BLaER1 treated with 17β-estradiol and CSF1 and Interleukin-3, amounts not matched to agents 10 nM and 100 nM (cell line): ENCODE data around the gene TOR2A.

Experiments
- H3K27ac ChIP-seq, 11 experiments: shearing (Covaris generic); formaldehyde crosslinking; 2 replicates each; pipeline ENCODE4 v1.8.1; 2022
- H3K27me3 ChIP-seq, 11 experiments: shearing (Covaris generic); formaldehyde crosslinking; 2 replicates each; pipeline ENCODE4 v1.8.1; 2022
- H3K36me3 ChIP-seq, 11 experiments: shearing (Covaris generic); formaldehyde crosslinking; 2 replicates each; pipeline ENCODE4 v1.8.1; 2022
- H3K4me1 ChIP-seq, 10 experiments: shearing (Covaris generic); formaldehyde crosslinking; 2 replicates each; pipeline ENCODE4 v1.8.1; 2022
- H3K4me2 ChIP-seq, 11 experiments: shearing (Covaris generic); formaldehyde crosslinking; 2 replicates each; pipeline ENCODE4 v1.8.1; 2022
- H3K4me3 ChIP-seq, 10 experiments: shearing (Covaris generic); formaldehyde crosslinking; 2 replicates each; pipeline ENCODE4 v1.8.1; 2022
- H3K9ac ChIP-seq, 11 experiments: shearing (Covaris generic); formaldehyde crosslinking; 2 replicates each; pipeline ENCODE4 v1.8.1; 2022
- H3K9me3 ChIP-seq, 11 experiments: shearing (Covaris generic); formaldehyde crosslinking; replicated peaks in 1 of 11; 2 replicates each; pipeline ENCODE4 v1.8.1; 2022
- H4K20me1 ChIP-seq, 11 experiments: shearing (Covaris generic); formaldehyde crosslinking; 2 replicates each; pipeline ENCODE4 v1.8.1; 2022
- Cebpa-rat ChIP-seq, 11 experiments: shearing (Covaris generic); IDR thresholded peaks; 2 replicates each; pipeline ENCODE4 v1.8.1; 2022

Gene TOR2A

DNA sequence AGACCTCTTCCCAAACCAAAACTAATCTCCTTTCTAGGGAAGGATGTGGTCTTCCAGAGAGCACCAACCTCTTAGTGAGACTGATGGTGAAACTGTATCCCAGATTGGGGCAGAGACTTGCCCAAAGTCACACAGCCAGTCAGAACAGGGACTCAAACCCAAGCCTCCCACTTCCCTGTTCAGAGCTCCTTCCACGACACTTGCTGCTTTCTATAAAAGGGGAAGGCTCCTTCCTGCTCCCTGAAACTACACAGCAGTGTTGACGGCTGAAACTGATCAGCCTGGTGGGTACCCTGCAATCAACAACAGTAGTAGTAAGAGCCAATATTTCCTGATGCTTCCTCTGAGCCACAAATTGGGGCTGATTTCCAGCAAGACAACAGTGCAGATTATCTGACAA lies 1.5 kb downstream of the TOR2A start:
- Histone ChIP-seq H3K27me3 (no peaks in the 10 kb centered on the region), H3K4me3 (0 out of 20 replicates have a peak overlapping the region, but pooled peaks of 1 of the 10 experiments have one; percentile 74), H3K9me3 (no peaks in the 10 kb centered on the region), H3K4me2 (peak overlapping the region; percentile 72 to 98 (median 90); a peak in 21 of 22 replicates), H3K4me1 (peaks cover 18 to 51% (median 46%) of the 10 kb centered on the region in 10 experiments), H3K27ac (0 out of 22 replicates have a peak overlapping the region, but pooled peaks of 2 of the 11 experiments have one; percentile 9 to 17), H4K20me1 (peaks cover 0 to 51% (median 15%) of the 10 kb centered on the region in 11 experiments; a peak in 13 of 22 replicates), H3K9ac (peak overlapping the region; percentile 23 to 94 (median 87); a peak in 13 of 22 replicates), H3K36me3 (peaks cover 20 to 48% (median 27%) of the 10 kb centered on the region in 11 experiments)
- no peak for TF ChIP-seq Cebpa-rat (IDR thresholded peaks at IDR 0.05)

DNA sequence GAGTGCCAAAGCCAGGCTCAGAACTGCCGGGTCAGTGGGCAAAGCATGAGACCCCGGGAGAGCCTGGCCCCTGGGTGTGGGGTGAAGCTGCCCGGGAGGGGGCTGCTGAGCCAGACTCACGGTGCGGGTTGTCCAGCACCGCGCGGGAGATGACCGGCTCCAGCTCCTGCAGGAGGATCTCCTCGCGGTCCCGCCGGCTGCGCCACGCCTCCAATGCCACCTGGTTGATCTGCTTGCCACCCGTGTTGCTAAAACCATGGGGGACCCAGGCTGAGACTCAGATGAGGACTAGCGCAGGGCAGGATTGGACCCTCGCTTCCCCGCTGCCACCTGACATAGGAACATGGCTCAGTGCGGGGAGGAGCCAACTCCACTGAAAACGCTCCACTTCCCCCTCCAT lies 2.6 kb downstream of the TOR2A start:
- Histone ChIP-seq H3K4me3 (no peak overlapping the region), H3K36me3 (peaks cover 11 to 38% (median 18%) of the 10 kb centered on the region in 11 experiments; a peak in 20 of 22 replicates), H3K27ac (peak overlapping the region in 2 of 11 experiments; percentile 11 to 12; a peak in 2 of 22 replicates), H4K20me1 (peaks cover 0 to 52% (median 15%) of the 10 kb centered on the region in 11 experiments; a peak in 13 of 22 replicates), H3K27me3 (no peaks in the 10 kb centered on the region), H3K9me3 (no peaks in the 10 kb centered on the region), H3K9ac (peak overlapping the region in 5 of 11 experiments; percentile 14 to 38 (median 20); a peak in 4 of 22 replicates), H3K4me1 (peaks cover 18 to 48% (median 46%) of the 10 kb centered on the region in 10 experiments), H3K4me2 (0 out of 22 replicates have a peak overlapping the region, but pooled peaks of 5 of the 11 experiments have one; percentile 3 to 98 (median 94))
- TF ChIP-seq Cebpa-rat (IDR thresholded peaks at IDR 0.05) = no peak

GRCh38 chr9:127731938-127732337 lies 3.2 kb downstream of the TOR2A start:
- Histone ChIP-seq H3K4me1 (peaks cover 18 to 43% (median 41%) of the 10 kb centered on the region in 10 experiments), H3K9me3 (no peaks in the 10 kb centered on the region), H3K4me3 (no peak overlapping the region), H4K20me1 (peaks cover 0 to 52% (median 15%) of the 10 kb centered on the region in 11 experiments; a peak in 13 of 22 replicates), H3K27ac (peak overlapping the region in 2 of 11 experiments; percentile 11 to 12; a peak in 2 of 22 replicates), H3K36me3 (peaks cover 11 to 38% (median 18%) of the 10 kb centered on the region in 11 experiments; a peak in 20 of 22 replicates), H3K4me2 (peak overlapping the region in 3 of 11 experiments; percentile 3 to 94 (median 5); a peak in 1 of 22 replicates), H3K9ac (peak overlapping the region in 3 of 11 experiments; percentile 20 to 38 (median 21); a peak in 4 of 22 replicates), H3K27me3 (no peaks in the 10 kb centered on the region)
- TF ChIP-seq Cebpa-rat (IDR thresholded peaks at IDR 0.05) = no peak

DNA sequence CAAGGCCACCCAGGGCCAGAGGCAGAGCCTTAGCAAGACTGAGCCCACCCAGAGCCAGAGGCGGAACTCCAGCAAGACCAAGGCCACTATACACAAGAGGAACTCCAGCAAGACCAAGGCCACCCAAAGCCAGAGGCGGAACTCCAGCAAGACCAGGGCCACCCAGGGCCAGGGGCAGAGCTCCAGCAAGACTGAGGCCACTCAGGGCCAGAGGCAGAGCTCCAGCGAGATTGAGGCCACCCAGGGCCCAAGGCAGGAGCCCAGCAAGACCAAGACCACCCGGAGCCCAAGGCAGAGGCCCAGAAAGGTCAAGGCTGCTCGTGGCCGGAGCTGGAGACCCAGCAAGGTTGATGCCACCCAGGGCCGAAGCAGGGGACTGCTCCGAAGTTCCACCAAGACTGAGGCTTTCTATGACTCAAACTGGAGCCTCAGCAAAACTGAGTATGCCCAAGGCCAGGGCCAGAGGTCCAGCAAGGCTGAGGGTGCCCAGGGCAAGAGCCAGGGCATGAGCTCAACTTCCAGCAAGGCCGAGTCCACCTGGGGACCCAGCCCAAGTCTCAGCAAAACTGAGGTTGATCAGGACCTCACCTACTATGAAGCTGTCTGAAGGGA lies 4.2 kb downstream of the TOR2A start:
- Histone ChIP-seq H3K27me3 (no peaks in the 10 kb centered on the region), H3K27ac (peak overlapping the region in 2 of 11 experiments; percentile 15 to 23; a peak in 1 of 22 replicates), H3K9me3 (no peaks in the 10 kb centered on the region), H3K4me3 (no peak overlapping the region), H3K4me1 (peaks cover 18 to 33% (median 31%) of the 10 kb centered on the region in 10 experiments), H3K4me2 (no peak overlapping the region), H3K36me3 (peaks cover 11 to 40% (median 18%) of the 10 kb centered on the region in 11 experiments; a peak in 20 of 22 replicates), H3K9ac (peak overlapping the region in 2 of 11 experiments; percentile 12 to 20; a peak in 2 of 22 replicates), H4K20me1 (peaks cover 0 to 52% (median 15%) of the 10 kb centered on the region in 11 experiments; a peak in 13 of 22 replicates)
- TF ChIP-seq Cebpa-rat (IDR thresholded peaks at IDR 0.05) = no peak

GRCh38 chr9:127730262-127730661 lies 4.8 kb downstream of the TOR2A start:
- peaks cover 18 to 28% (median 26%) of the 10 kb centered on the region in 10 experiments for H3K4me1 ChIP-seq
- no peak overlapping the region for H3K4me2 ChIP-seq
- peaks cover 11 to 40% (median 18%) of the 10 kb centered on the region in 11 experiments; a peak in 20 of 22 replicates for H3K36me3 ChIP-seq
- peak overlapping the region in 3 of 11 experiments; percentile 1 to 29 (median 20); a peak in 2 of 22 replicates for H3K9ac ChIP-seq
- no peak overlapping the region for H3K4me3 ChIP-seq
- no peak overlapping the region for H3K27ac ChIP-seq
- no peaks in the 10 kb centered on the region for H3K9me3 ChIP-seq
- no peaks in the 10 kb centered on the region for H3K27me3 ChIP-seq
- peaks cover 0 to 52% (median 15%) of the 10 kb centered on the region in 11 experiments; a peak in 13 of 22 replicates for H4K20me1 ChIP-seq
- no peak for TF ChIP-seq Cebpa-rat (IDR thresholded peaks at IDR 0.05)

DNA sequence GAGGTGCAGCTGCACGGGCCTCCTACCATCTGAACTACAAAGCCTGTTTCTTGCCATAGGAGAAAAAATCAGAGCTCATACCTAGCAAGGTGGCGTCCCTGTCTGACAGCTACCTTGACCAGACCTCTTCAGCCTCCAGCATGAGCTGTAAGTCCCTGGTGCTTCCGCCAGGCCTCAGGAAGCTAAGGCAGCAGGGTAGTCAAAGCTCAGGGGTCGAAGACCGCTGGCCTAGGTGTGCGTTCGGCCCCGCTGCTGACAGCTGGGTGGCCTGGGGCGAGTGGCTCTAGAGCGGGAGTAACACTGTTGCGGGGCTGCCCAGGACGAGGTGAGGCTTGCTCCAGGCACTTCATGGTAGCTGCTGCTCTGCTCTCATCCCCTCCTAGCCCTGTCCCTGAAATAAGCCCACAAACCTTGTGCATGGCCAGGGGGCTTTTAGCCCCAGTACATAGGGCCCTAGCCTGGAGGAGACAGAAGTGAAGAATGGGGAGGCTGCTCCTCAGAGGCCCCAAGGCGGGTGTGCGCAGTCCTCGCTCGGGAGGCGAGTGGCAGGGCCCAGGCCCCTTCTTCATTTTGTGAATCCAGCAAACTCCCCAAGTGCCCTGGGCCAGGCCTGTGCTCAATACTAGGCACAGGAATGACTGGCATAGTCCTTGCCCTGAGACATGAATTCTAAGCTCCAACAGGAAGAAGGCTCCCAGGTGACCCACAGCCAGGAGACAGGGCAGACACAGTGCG lies 5.4 kb downstream of the TOR2A start:
- H3K4me3 ChIP-seq = no peak overlapping the region
- peaks cover 18 to 30% (median 27%) of the 10 kb centered on the region in 10 experiments for H3K4me1 ChIP-seq
- H3K9ac ChIP-seq = peak overlapping the region in 2 of 11 experiments; percentile 1 to 29; a peak in 1 of 22 replicates
- no peaks in the 10 kb centered on the region for H3K27me3 ChIP-seq
- peaks cover 11 to 40% (median 18%) of the 10 kb centered on the region in 11 experiments; a peak in 20 of 22 replicates for H3K36me3 ChIP-seq
- peaks cover 0 to 52% (median 15%) of the 10 kb centered on the region in 11 experiments; a peak in 13 of 22 replicates for H4K20me1 ChIP-seq
- no peaks in the 10 kb centered on the region for H3K9me3 ChIP-seq
- no peak overlapping the region; a peak in 1 of 22 replicates for H3K27ac ChIP-seq
- no peak for TF ChIP-seq Cebpa-rat (IDR thresholded peaks at IDR 0.05)
- H3K4me2 ChIP-seq = no peak overlapping the region

GRCh38 chr9:127728808-127729207 lies 6.3 kb downstream of the TOR2A start:
- no peaks in the 10 kb centered on the region for H3K9me3 ChIP-seq
- no peak overlapping the region for H3K4me2 ChIP-seq
- peaks cover 11 to 40% (median 18%) of the 10 kb centered on the region in 11 experiments; a peak in 20 of 22 replicates for H3K36me3 ChIP-seq
- H3K27me3 ChIP-seq = no peaks in the 10 kb centered on the region
- peaks cover 10 to 32% (median 25%) of the 10 kb centered on the region in 10 experiments for H3K4me1 ChIP-seq
- H4K20me1 ChIP-seq = peaks cover 0 to 45% (median 9%) of the 10 kb centered on the region in 11 experiments; a peak in 11 of 22 replicates
- H3K27ac ChIP-seq = no peak overlapping the region
- TF ChIP-seq Cebpa-rat (IDR thresholded peaks at IDR 0.05) = no peak
- no peak overlapping the region for H3K9ac ChIP-seq
- no peak overlapping the region for H3K4me3 ChIP-seq

- no peak for TF ChIP-seq Cebpa-rat (IDR thresholded peaks at IDR 0.05)
- Histone ChIP-seq H3K4me3 (no peak overlapping the region), H3K4me1 (peaks cover 7 to 31% (median 25%) of the 10 kb centered on the region in 10 experiments; a peak in 19 of 20 replicates), H3K9ac (no peak overlapping the region), H4K20me1 (peaks cover 0 to 29% (median 0%) of the 10 kb centered on the region in 11 experiments; a peak in 6 of 22 replicates), H3K27ac (no peak overlapping the region), H3K4me2 (no peak overlapping the region), H3K27me3 (no peaks in the 10 kb centered on the region), H3K9me3 (no peaks in the 10 kb centered on the region), H3K36me3 (peaks cover 4 to 28% (median 11%) of the 10 kb centered on the region in 11 experiments; a peak in 17 of 22 replicates)
These were observed 8.2 kb downstream of the TOR2A start for GRCh38 chr9:127726871-127727270.
